ENCODE measurements around the gene TMEM165.
A peak's percentile ranks its signal among the peaks of the same experiment; 100 is the strongest.

TMEM165 gene

GRCh38 chr4:55367084-55367722, 28.6 kb upstream of the TMEM165 start:
- no peak for FAIRE-seq
- DNase-seq (ENCODE audit: low spot score): no peak

DNA sequence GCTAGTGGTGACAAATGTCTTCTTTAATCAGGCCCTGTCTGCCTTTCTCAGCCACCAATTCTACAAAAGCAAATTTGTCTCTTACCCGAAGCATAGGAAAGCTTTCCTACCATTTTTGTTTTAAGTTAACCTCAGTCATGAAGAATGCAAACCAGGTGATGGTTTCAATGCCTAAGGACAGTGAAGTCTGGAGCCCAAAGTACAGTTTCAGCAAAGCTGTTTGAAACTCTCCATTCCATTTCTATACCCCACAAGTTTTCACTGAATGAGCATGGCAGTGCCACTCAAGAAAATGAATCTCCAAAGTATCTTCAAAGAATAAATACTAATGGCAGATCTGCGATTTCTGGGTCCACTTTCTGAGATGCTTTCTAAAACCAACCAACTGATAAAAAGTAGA, 25.8 kb upstream of the TMEM165 start:
- DNase-seq (ENCODE audit: low spot score) (no peak), FAIRE-seq (no peak)

- FAIRE-seq: no peak
Measured at GRCh38 chr4:55372259-55372658, 23.5 kb upstream of the TMEM165 start.

GRCh38 chr4:55373461-55373860, 22.3 kb upstream of the TMEM165 start:
- FAIRE-seq (no peak), DNase-seq (ENCODE audit: low spot score) (no peak)

More at GRCh38 chr4:55372259-55372658, 23.5 kb upstream of the TMEM165 start:
- DNase-seq (ENCODE audit: low spot score): no peak

GRCh38 chr4:55376698-55377097, 19.1 kb upstream of the TMEM165 start:
- no peak for FAIRE-seq
- DNase-seq (ENCODE audit: low spot score): no peak

GRCh38 chr4:55378617-55379467, 16.9 kb upstream of the TMEM165 start:
- DNase-seq (ENCODE audit: low spot score) (no peak), FAIRE-seq (no peak)

- DNase-seq (ENCODE audit: low spot score): no peak
- FAIRE-seq: no peak
Measured at GRCh38 chr4:55380576-55380975, 15.2 kb upstream of the TMEM165 start.

GRCh38 chr4:55381502-55381901, 14.3 kb upstream of the TMEM165 start:
- DNase-seq (ENCODE audit: low spot score): no peak

DNA sequence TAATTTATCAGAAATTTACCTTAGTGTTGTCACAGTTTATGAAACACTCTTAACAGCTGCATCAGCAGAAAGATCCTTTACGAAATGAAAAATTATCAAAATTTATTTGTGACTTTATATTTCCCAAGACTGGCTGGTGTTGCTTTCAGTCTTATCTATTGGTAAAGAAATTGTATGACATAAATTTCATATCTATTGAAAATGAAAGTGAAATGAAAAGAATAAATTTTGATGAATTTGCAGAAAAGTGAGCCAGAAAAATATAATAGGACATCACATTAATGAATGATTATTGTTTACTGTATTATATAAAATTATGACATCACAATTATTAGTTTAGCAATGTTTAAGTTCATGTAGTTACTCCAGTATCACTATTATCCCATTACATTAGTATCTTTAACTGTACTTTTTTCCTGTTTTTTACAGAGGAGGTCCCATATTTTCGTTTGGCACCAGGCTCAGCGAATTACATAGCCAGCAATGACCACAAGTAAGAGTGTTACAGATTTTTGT, 13.2 kb upstream of the TMEM165 start:
- DNase-seq (ENCODE audit: low spot score) (no peak), FAIRE-seq (no peak)

More at GRCh38 chr4:55381502-55381901, 14.3 kb upstream of the TMEM165 start:
- FAIRE-seq: no peak

DNA sequence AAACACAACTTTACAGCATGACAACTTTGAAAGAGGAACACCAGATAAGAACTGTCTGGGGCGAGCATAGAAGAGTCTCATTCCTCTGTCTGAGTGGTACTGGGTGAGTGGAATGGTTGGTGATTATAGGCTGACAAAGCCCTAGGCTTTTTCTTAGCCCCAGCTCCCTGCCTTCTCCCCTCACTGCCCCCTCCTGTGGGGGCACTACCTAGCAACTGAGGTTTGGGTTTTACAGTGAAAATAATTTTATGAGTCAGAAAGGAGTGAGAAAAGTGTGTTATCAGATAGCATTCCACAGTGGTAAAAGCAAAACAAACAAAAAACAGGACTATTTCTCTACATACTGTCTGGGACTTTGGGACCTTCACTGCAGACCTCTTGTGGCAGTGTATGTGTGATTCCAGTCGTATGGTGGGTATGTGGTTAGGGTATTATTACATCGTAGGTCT, 10.5 kb upstream of the TMEM165 start:
- FAIRE-seq (no peak), DNase-seq (ENCODE audit: low spot score) (no peak)

DNA sequence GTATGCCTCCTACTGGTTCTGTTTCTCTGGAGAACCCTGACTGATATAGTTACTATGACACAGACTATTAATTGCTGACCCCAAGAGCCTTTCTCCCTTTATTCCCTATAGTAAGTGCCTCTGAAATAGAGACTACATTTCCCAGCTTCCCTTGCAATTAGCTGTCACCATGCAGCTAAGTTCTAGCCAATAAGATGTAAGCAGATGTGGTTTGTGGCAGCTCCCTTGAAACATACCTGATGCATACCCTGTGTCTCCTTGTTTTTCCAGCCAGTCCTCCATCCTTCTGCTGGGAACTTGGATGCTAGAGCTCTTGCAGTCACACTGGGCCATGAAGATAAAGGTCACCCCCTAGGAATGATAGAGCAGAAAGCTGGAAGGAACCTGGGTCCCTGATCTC, 9.7 kb upstream of the TMEM165 start:
- DNase-seq (ENCODE audit: low spot score): no peak
- FAIRE-seq: no peak

- DNase-seq (ENCODE audit: low spot score) (no peak), FAIRE-seq (no peak)
Measured at GRCh38 chr4:55386840-55387239, 8.9 kb upstream of the TMEM165 start.

DNA sequence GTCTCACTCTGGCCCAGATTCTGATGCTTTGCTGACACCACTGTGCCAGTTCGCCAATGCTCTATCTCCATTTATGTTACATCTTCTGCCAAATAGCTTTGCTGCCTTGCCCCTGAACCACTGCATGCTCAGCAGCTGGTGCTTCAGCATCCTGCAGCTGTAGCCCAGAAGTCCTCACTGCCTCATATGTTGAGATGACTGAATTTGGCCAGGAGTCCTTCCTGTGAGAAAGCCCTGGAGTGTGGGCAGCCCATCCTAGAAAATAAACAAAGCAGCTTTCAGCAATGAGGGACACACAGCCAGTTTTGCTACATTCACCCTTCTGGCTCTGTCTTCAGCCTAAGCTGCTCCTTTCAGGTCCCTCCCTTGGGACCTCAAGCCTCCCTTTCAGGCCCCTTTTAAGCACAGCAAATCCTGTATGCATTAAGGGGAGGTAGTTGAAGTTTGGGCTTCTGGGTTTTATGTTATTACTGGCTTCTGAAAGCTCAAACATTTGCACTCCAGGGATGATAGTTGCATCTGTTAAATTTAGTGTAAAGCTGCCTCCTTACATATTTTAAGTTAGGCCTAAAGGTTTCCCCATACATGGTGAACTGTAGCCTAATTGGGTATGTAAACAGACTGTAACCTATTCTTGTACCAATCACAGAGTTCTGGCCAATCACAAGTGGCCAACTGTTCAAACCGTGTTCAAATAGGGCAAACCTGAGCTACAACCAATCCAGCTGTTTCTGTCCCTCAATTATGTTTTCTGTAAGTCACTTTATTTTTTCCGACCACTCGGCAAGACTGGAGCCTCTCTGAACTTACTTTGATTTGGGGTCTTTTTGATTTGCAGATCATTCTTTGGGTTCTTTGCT, 2.1 kb upstream of the TMEM165 start:
- no peak for DNase-seq (ENCODE audit: low spot score)

GRCh38 chr4:55395218-55395528, 584 bp upstream of the TMEM165 start:
- DNase-seq (ENCODE audit: low spot score) (no peak), FAIRE-seq (no peak)

More for the DNA sequence above, 2.1 kb upstream of the TMEM165 start:
- FAIRE-seq: no peak

GRCh38 chr4:55396308-55397125, 760 bp downstream of the TMEM165 start:
- FAIRE-seq (no peak), DNase-seq (ENCODE audit: low spot score) (no peak)

- DNase-seq (ENCODE audit: low spot score): no peak
- FAIRE-seq: no peak
Measured at GRCh38 chr4:55397126-55397436, 1.3 kb downstream of the TMEM165 start.

DNA sequence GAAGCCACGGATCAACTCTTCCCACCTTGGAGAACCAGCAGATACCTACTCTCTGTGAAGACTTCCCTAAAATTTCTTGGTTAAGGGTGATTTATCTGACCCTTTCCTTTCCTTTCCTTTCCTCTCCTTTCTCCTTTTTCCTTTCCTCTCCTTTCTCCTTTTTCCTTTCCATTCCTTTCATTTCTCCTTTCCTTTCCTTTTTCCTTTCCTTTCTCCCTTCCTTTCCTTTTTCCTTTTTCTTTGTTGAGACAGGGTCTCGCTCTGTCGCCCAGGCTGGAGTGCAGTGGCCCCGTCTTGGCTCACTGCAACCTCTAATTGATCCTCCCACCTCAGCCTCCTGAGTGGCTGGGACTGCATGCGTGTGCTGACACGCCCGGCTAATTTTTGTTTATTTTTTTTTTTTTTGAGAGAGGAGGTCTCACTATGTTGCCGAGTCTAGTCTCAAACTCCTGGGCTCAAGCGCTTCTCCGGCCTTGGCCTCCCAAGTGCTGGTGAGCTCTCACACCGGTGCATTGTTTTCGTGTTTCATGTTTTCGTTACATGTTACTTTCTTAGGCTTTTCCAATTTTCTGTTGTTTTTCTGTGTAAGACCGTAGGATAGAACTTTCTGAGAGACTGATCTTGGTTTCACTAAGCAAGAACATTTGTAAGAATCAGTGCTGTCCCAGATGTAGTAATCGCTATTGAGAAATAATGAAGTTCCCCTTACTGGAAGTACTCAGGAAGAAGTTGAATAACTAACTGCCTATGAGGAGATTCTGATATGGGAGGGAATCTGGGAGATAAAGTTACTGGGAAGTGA, 2.0 kb downstream of the TMEM165 start:
- FAIRE-seq (peak; percentile 63), DNase-seq (ENCODE audit: low spot score) (peak; percentile 42)

- FAIRE-seq (peak; percentile 83), DNase-seq (ENCODE audit: low spot score) (peak; percentile 76)
Measured at GRCh38 chr4:55398461-55398860, 2.7 kb downstream of the TMEM165 start.

- no peak for FAIRE-seq
Measured at GRCh38 chr4:55398966-55399365, 3.2 kb downstream of the TMEM165 start.

GRCh38 chr4:55399581-55399980, 3.8 kb downstream of the TMEM165 start:
- DNase-seq (ENCODE audit: low spot score) (no peak), FAIRE-seq (no peak)

More at GRCh38 chr4:55398966-55399365, 3.2 kb downstream of the TMEM165 start:
- DNase-seq (ENCODE audit: low spot score): peak; percentile 32
